HL-60 (cell line): ENCODE data around the gene CALN1.

Source experiments
- DNase-seq, 2 experiments: peaks; one replicate each; pipeline ENCODE4 v3.0.0-alpha.2; 2010 to 2020; ENCODE audit warnings: low read depth in 1 of 2, low spot score in 1 of 2
- H3K27ac ChIP-seq: fragments of 250-450 bp; sonication (Bioruptor Pico); replicated peaks from 2 replicates; pipeline ENCODE4 v1.5.1; 2020; ENCODE audit warnings: mild to moderate bottlenecking, moderate library complexity
- H3K27me3 ChIP-seq: fragments of 250-450 bp; sonication (Bioruptor Pico); 2 replicates; pipeline ENCODE4 v1.5.1; 2021; ENCODE audit warnings: mild to moderate bottlenecking, moderate library complexity; ENCODE audit not compliant: insufficient read depth, poor library complexity, severe bottlenecking
- H3K4me3 ChIP-seq: replicated peaks from 2 replicates; pipeline ENCODE4 v1.5.1; 2011; ENCODE audit warnings: mild to moderate bottlenecking, control low read depth, low read length; ENCODE audit not compliant: insufficient read depth
- GABPA ChIP-seq: IDR thresholded peaks from 2 replicates; pipeline ENCODE4 v1.6.1; 2012; ENCODE audit warnings: low read depth
- POLR2AphosphoS5 ChIP-seq: IDR thresholded peaks from 2 replicates; pipeline ENCODE4 v1.6.1; 2012; ENCODE audit warnings: low read depth
- SPI1 ChIP-seq: IDR thresholded peaks from 2 replicates; pipeline ENCODE4 v1.6.1; 2012; ENCODE audit warnings: low read depth, mild to moderate bottlenecking, borderline replicate concordance
- TF ChIP-seq, protein P1 (sequence below): IDR thresholded peaks from 2 replicates; pipeline ENCODE4 v1.6.1; 2012; ENCODE audit warnings: low read depth; ENCODE audit not compliant: insufficient replicate concordance
- TF ChIP-seq, protein P2 (sequence below): IDR thresholded peaks from one replicate; pipeline ENCODE4 v1.5.1; 2011; ENCODE audit warnings: low read length, control low read depth, inconsistent platforms; ENCODE audit not compliant: insufficient read depth

Gene CALN1

DNA sequence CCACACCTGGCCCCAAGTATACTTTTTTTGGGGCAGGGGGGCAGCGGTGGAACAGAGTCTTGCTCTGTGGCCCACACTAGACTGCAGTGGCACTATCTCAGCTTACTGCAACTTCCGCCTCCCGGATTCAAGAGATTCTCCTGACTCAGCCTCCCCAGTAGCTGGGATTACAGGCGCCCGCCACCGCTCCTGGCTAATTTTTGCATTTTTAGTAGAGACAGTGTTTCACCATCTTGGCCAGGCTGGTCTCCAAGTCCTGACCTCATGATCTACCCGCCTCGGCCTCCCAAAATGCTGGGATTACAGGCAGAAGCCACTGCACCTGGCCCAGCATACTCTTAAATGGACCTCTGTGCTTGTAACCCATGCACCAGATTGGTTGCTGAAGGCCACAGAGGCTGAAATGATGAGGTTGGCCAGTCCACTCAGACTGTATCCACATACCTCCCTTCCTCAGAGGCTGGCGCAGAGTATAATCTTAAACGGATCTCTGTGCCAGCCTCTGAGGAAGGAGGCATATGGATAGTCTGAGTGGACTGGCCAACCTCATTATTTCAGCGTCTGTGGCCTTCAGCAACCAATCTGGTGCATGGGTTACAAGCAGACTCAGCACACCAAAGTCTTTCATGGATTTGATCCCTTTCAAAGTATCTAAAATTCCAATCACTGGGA lies 3.0 kb downstream of the CALN1 start:
- no peak for DNase-seq
- TF ChIP-seq SPI1 (no peak), GABPA (no peak), POLR2AphosphoS5 (no peak)
- TF ChIP-seq, protein P1, sequence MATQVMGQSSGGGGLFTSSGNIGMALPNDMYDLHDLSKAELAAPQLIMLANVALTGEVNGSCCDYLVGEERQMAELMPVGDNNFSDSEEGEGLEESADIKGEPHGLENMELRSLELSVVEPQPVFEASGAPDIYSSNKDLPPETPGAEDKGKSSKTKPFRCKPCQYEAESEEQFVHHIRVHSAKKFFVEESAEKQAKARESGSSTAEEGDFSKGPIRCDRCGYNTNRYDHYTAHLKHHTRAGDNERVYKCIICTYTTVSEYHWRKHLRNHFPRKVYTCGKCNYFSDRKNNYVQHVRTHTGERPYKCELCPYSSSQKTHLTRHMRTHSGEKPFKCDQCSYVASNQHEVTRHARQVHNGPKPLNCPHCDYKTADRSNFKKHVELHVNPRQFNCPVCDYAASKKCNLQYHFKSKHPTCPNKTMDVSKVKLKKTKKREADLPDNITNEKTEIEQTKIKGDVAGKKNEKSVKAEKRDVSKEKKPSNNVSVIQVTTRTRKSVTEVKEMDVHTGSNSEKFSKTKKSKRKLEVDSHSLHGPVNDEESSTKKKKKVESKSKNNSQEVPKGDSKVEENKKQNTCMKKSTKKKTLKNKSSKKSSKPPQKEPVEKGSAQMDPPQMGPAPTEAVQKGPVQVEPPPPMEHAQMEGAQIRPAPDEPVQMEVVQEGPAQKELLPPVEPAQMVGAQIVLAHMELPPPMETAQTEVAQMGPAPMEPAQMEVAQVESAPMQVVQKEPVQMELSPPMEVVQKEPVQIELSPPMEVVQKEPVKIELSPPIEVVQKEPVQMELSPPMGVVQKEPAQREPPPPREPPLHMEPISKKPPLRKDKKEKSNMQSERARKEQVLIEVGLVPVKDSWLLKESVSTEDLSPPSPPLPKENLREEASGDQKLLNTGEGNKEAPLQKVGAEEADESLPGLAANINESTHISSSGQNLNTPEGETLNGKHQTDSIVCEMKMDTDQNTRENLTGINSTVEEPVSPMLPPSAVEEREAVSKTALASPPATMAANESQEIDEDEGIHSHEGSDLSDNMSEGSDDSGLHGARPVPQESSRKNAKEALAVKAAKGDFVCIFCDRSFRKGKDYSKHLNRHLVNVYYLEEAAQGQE: no peak
- TF ChIP-seq, protein P2, sequence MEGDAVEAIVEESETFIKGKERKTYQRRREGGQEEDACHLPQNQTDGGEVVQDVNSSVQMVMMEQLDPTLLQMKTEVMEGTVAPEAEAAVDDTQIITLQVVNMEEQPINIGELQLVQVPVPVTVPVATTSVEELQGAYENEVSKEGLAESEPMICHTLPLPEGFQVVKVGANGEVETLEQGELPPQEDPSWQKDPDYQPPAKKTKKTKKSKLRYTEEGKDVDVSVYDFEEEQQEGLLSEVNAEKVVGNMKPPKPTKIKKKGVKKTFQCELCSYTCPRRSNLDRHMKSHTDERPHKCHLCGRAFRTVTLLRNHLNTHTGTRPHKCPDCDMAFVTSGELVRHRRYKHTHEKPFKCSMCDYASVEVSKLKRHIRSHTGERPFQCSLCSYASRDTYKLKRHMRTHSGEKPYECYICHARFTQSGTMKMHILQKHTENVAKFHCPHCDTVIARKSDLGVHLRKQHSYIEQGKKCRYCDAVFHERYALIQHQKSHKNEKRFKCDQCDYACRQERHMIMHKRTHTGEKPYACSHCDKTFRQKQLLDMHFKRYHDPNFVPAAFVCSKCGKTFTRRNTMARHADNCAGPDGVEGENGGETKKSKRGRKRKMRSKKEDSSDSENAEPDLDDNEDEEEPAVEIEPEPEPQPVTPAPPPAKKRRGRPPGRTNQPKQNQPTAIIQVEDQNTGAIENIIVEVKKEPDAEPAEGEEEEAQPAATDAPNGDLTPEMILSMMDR: no peak
- Histone ChIP-seq H3K27me3 (no peaks in the 10 kb centered on the region), H3K27ac (no peak overlapping the region), H3K4me3 (no peak overlapping the region)

DNA sequence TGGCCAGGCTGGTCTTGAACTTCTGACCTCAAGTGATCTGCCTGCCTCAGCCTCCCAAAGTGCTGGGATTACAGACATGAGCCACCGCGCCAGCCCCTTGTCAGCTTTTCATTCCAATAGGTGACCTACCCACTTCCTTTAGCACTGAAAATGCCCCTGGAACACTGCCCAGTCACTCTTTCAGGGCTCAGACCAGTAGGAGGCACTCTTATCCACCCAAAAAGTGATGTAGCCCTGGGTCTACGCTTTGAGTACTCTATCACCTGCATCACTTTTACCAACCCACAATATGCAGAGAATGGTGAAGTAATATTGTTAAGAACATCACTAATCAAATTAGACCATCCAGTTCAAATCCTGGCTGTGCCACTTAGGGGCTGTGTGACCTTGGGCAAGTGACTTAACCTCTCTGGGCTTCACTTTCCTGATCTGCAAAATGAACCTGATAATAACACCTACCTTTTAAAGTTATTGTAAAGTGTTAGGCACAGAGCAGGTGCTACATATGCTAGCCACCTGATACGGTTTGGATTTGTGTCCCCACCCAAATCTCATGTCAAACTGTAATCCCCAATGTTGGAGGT lies 5.2 kb downstream of the CALN1 start:
- Histone ChIP-seq H3K4me3 (no peak overlapping the region), H3K27me3 (no peaks in the 10 kb centered on the region), H3K27ac (no peak overlapping the region)
- no peak for TF ChIP-seq POLR2AphosphoS5
- DNase-seq: no peak

- TF ChIP-seq SPI1 (no peak), GABPA (no peak), POLR2AphosphoS5 (no peak)
- TF ChIP-seq, protein P1: no peak
- TF ChIP-seq, protein P2: no peak
- H3K4me3 ChIP-seq: no peak overlapping the region
- no peaks in the 10 kb centered on the region for H3K27me3 ChIP-seq
- DNase-seq: no peak
- no peak overlapping the region for H3K27ac ChIP-seq
Measured at GRCh38 chr7:72405871-72406270, 6.3 kb downstream of the CALN1 start.

- Histone ChIP-seq H3K27ac (no peak overlapping the region), H3K27me3 (no peaks in the 10 kb centered on the region), H3K4me3 (no peak overlapping the region)
- TF ChIP-seq, protein P2: no peak
- TF ChIP-seq, protein P1: no peak
- TF ChIP-seq GABPA: no peak
- TF ChIP-seq SPI1: no peak
- no peak for TF ChIP-seq POLR2AphosphoS5
- peak; percentile 12 to 18 for DNase-seq
Measured at GRCh38 chr7:72405418-72405817, 6.7 kb downstream of the CALN1 start.
